ENCODE results near the gene KIAA1217. TPM values are rescaled to one million over a fixed set of nuclear protein-coding genes. Genes with fewer than 3 reads are reported as not detected.

KIAA1217 gene
- total and polyA plus RNA-seq, 2 of the 4 experiments (the other 2 are of a cell fraction) = 3.4 to 4.4 TPM

DNA sequence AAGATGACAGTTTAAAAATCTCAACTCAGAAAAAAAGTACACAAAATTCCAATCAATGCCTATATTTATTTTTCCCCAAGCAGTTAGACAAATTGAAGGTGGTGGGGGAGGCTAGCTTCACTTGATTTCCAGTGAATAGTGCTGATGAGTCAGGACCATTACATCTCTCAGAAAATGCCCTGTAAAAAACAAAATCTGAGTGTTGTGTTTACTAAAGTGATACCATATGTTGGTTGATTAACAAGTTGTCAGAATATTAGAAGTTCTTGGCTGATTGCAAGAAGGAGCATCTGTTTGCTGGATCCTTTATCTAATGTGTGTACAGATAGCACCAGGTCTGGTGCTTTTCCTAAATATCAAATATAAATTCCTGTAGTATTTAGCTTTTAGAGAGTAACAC is 31.3 kb upstream of the KIAA1217 start:
- H3K14ac ChIP-seq (replicated peaks; ENCODE audit: low read depth, low read length) = no peak overlapping the region
- no peak overlapping the region for H2AK9ac ChIP-seq (replicated peaks; ENCODE audit: low read depth, low read length, poor library complexity)
- no peak overlapping the region for H4K91ac ChIP-seq (ENCODE audit: insufficient read depth, low read depth, low read length)
- POLR2A ChIA-PET (ENCODE audit: unreplicated experiment) = no interaction called here
- CTCF ChIA-PET = no interaction called here
- no peak overlapping the region for H3K18ac ChIP-seq (ENCODE audit: low read depth, low read length)
- H3K4me3 ChIP-seq (ENCODE audit: insufficient read depth, low read depth, low read length) = no peak overlapping the region
- no peak overlapping the region for H2AFZ ChIP-seq (replicated peaks; ENCODE audit: low read length, poor library complexity)
- no peak overlapping the region for H3K9ac ChIP-seq (ENCODE audit: low read depth, low read length)
- TF ChIP-seq MAZ (IDR thresholded peaks at IDR 0.05; ENCODE audit: borderline replicate concordance, low read depth, low read length) (no peak), BHLHE40 (IDR thresholded peaks at IDR 0.05; ENCODE audit: low read depth, low read length) (no peak), POLR2A (IDR thresholded peaks at IDR 0.05; ENCODE audit: low read depth, low read length) (no peak), MXI1 (IDR thresholded peaks at IDR 0.05; ENCODE audit: borderline replicate concordance, low read depth, low read length) (no peak), NFE2L2 (IDR thresholded peaks at IDR 0.05; ENCODE audit: low read depth, low read length) (no peak), RCOR1 (IDR thresholded peaks at IDR 0.05; ENCODE audit: insufficient replicate concordance, low read length) (no peak), CEBPB (IDR thresholded peaks at IDR 0.05; ENCODE audit: low read depth, low read length) (no peak), MAFK (IDR thresholded peaks at IDR 0.05; ENCODE audit: low read depth, low read length) (no peak), RAD21 (IDR thresholded peaks at IDR 0.05; ENCODE audit: low read length) (no peak), FOS (IDR thresholded peaks at IDR 0.05; ENCODE audit: low read depth, low read length) (no peak), RFX5 (IDR thresholded peaks at IDR 0.05; ENCODE audit: low read depth, low read length) (no peak), CHD1 (IDR thresholded peaks at IDR 0.05; ENCODE audit: low read depth, low read length) (no peak), SMC3 (IDR thresholded peaks at IDR 0.05; ENCODE audit: low read depth, low read length) (no peak)
- TF ChIP-seq, protein P1, sequence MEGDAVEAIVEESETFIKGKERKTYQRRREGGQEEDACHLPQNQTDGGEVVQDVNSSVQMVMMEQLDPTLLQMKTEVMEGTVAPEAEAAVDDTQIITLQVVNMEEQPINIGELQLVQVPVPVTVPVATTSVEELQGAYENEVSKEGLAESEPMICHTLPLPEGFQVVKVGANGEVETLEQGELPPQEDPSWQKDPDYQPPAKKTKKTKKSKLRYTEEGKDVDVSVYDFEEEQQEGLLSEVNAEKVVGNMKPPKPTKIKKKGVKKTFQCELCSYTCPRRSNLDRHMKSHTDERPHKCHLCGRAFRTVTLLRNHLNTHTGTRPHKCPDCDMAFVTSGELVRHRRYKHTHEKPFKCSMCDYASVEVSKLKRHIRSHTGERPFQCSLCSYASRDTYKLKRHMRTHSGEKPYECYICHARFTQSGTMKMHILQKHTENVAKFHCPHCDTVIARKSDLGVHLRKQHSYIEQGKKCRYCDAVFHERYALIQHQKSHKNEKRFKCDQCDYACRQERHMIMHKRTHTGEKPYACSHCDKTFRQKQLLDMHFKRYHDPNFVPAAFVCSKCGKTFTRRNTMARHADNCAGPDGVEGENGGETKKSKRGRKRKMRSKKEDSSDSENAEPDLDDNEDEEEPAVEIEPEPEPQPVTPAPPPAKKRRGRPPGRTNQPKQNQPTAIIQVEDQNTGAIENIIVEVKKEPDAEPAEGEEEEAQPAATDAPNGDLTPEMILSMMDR (conservative IDR thresholded peaks at IDR 0.05; ENCODE audit: low read depth, low read length) = no peak
- TF ChIP-seq, protein P2, sequence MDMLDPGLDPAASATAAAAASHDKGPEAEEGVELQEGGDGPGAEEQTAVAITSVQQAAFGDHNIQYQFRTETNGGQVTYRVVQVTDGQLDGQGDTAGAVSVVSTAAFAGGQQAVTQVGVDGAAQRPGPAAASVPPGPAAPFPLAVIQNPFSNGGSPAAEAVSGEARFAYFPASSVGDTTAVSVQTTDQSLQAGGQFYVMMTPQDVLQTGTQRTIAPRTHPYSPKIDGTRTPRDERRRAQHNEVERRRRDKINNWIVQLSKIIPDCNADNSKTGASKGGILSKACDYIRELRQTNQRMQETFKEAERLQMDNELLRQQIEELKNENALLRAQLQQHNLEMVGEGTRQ (IDR thresholded peaks at IDR 0.05; ENCODE audit: low read depth, low read length) = no peak
- TF ChIP-seq, protein P3, sequence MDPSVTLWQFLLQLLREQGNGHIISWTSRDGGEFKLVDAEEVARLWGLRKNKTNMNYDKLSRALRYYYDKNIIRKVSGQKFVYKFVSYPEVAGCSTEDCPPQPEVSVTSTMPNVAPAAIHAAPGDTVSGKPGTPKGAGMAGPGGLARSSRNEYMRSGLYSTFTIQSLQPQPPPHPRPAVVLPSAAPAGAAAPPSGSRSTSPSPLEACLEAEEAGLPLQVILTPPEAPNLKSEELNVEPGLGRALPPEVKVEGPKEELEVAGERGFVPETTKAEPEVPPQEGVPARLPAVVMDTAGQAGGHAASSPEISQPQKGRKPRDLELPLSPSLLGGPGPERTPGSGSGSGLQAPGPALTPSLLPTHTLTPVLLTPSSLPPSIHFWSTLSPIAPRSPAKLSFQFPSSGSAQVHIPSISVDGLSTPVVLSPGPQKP (IDR thresholded peaks at IDR 0.05; ENCODE audit: borderline replicate concordance, low read depth, low read length) = no peak
- intact Hi-C loops (cut with micrococcal nuclease) = no loop called here
- H4K20me1 ChIP-seq (ENCODE audit: insufficient read depth, low read length) = no peaks in the 10 kb centered on the region
- H2BK5ac ChIP-seq (ENCODE audit: low read depth, low read length, poor library complexity, severe bottlenecking) = no peak overlapping the region
- no peaks in the 10 kb centered on the region for H3K36me3 ChIP-seq (ENCODE audit: control insufficient read depth, insufficient read depth, low read length)
- no peak overlapping the region for H3K27ac ChIP-seq (ENCODE audit: insufficient read depth, low read length)
- DNase-seq (no peak), ATAC-seq (ENCODE audit: low read depth) (no peak)
- no peak overlapping the region for H2BK20ac ChIP-seq (ENCODE audit: low read depth, low read length)
- dilution Hi-C loops (cut with HindIII; ENCODE audit: low sequenced_read_pairs, unreplicated experiment) = no loop called here
- no peak overlapping the region for H3K56ac ChIP-seq (ENCODE audit: extremely low read depth, insufficient read depth, low read length)
- H2AK5ac ChIP-seq (ENCODE audit: low read depth, low read length) = no peak overlapping the region
- no peaks in the 10 kb centered on the region for H3K79me1 ChIP-seq (ENCODE audit: low read depth in 1 of 2, low read length in 2 of 2)
- H3K27me3 ChIP-seq (ENCODE audit: control insufficient read depth, insufficient read depth, low read length) = no peaks in the 10 kb centered on the region
- peaks cover 1% of the 10 kb centered on the region; the same call in 1 of the 2 replicates for H3K9me3 ChIP-seq (ENCODE audit: control insufficient read depth, insufficient read depth, low read length)
- no peak overlapping the region for H3K23ac ChIP-seq (ENCODE audit: low read depth, low read length)
- in situ Hi-C loops (cut with MboI; ENCODE audit: low sequenced_read_pairs) = no loop called here
- H3K9me1 ChIP-seq (ENCODE audit: insufficient read depth, low read length) = no peaks in the 10 kb centered on the region
- H4K5ac ChIP-seq (ENCODE audit: low read depth, low read length) = no peak overlapping the region
- no TSS peak for BruUV-seq (replicated peaks)
- no peak overlapping the region for H2BK120ac ChIP-seq (ENCODE audit: low read depth, low read length)
- no peak overlapping the region for H2BK15ac ChIP-seq (ENCODE audit: low read depth, low read length)
- no peak overlapping the region for H4K8ac ChIP-seq (ENCODE audit: low read depth in 2 of 2, low read length in 2 of 2)
- no peaks in the 10 kb centered on the region for H3K4me1 ChIP-seq (ENCODE audit: control insufficient read depth, insufficient read depth, low read length)
- H3K4ac ChIP-seq (ENCODE audit: low read depth, low read length) = no peak overlapping the region
- no peak overlapping the region for H3K4me2 ChIP-seq (ENCODE audit: low read depth, low read length)
